ENCODE data around the gene PAX1.

- TF ChIP-seq CTCF (conservative IDR thresholded peaks at IDR 0.05; ENCODE audit: low read length) (no peak), EZH2phosphoT487 (IDR thresholded peaks at IDR 0.05; ENCODE audit: borderline replicate concordance, low read depth, low read length) (no peak)
Observed at GRCh38 chr20:21703717-21704407, 1.6 kb upstream of the PAX1 start.

All from OCI-LY7 (cell line).